H9 (cell line): ENCODE data around the gene MOB3B. TPM values are rescaled to one million over a fixed set of nuclear protein-coding genes. Genes with fewer than 3 reads are reported as not detected.

Experiments
- DNase-seq: peaks from one replicate; pipeline ENCODE4 v3.0.0-alpha.2; 2017
- H2AFZ ChIP-seq: one replicate; pipeline ENCODE4 v1.6.1; 2013; ENCODE audit warnings: mild to moderate bottlenecking, low read length, control low read depth, moderate library complexity
- H2AK5ac ChIP-seq: 2 replicates; pipeline ENCODE4 v1.6.1; 2013; ENCODE audit warnings: low read length, control low read depth, mixed read lengths; ENCODE audit not compliant: insufficient read length
- H2BK120ac ChIP-seq: one replicate; pipeline ENCODE4 v1.6.1; 2013; ENCODE audit warnings: low read depth, mild to moderate bottlenecking, low read length, control low read depth, inconsistent platforms; ENCODE audit not compliant: poor library complexity, severe bottlenecking
- H2BK12ac ChIP-seq: 2 replicates; pipeline ENCODE4 v1.6.1; 2013; ENCODE audit warnings: low read length, control low read depth, mixed read lengths, low read depth; ENCODE audit not compliant: insufficient read length
- H2BK15ac ChIP-seq: 2 replicates; pipeline ENCODE4 v1.6.1; 2013; ENCODE audit warnings: low read depth, low read length, control low read depth
- H2BK20ac ChIP-seq: one replicate; pipeline ENCODE4 v1.6.1; 2013; ENCODE audit warnings: low read depth, mild to moderate bottlenecking, low read length, control low read depth, inconsistent platforms; ENCODE audit not compliant: poor library complexity, severe bottlenecking
- H2BK5ac ChIP-seq: 2 replicates; pipeline ENCODE4 v1.6.1; 2013; ENCODE audit warnings: low read length, control low read depth, mixed read lengths; ENCODE audit not compliant: insufficient read length
- H3K14ac ChIP-seq: 2 replicates; pipeline ENCODE4 v1.6.1; 2013; ENCODE audit warnings: low read length, control low read depth; ENCODE audit not compliant: insufficient read depth
- H3K18ac ChIP-seq: 2 replicates; pipeline ENCODE4 v1.6.1; 2013; ENCODE audit warnings: low read depth, mild to moderate bottlenecking, mixed read lengths, low read length, control low read depth; ENCODE audit not compliant: insufficient read length
- H3K23ac ChIP-seq: 2 replicates; pipeline ENCODE4 v1.6.1; 2013; ENCODE audit warnings: low read length, control low read depth, mixed read lengths, low read depth; ENCODE audit not compliant: insufficient read length
- H3K23me2 ChIP-seq: 2 replicates; pipeline ENCODE4 v1.6.1; 2013; ENCODE audit warnings: low read depth, mild to moderate bottlenecking, mixed read lengths, low read length, control low read depth; ENCODE audit not compliant: insufficient read length, poor library complexity, severe bottlenecking
- H3K27ac ChIP-seq: 2 replicates; pipeline ENCODE4 v1.5.1; 2013; ENCODE audit warnings: low read length, control low read depth, mixed read lengths, low read depth; ENCODE audit not compliant: insufficient read length
- H3K27me3 ChIP-seq: 2 replicates; pipeline ENCODE4 v1.6.1; 2013; ENCODE audit warnings: low read length, control low read depth, inconsistent platforms; ENCODE audit not compliant: insufficient read depth
- H3K4ac ChIP-seq: 2 replicates; pipeline ENCODE4 v1.6.1; 2013; ENCODE audit warnings: low read depth, mild to moderate bottlenecking, control low read depth, inconsistent platforms, low read length, moderate library complexity
- H3K4me1 ChIP-seq: 2 replicates; pipeline ENCODE4 v1.6.1; 2013; ENCODE audit warnings: low read length, control low read depth, inconsistent platforms; ENCODE audit not compliant: insufficient read depth
- H3K4me2 ChIP-seq: 2 replicates; pipeline ENCODE4 v1.6.1; 2013; ENCODE audit warnings: low read length, control low read depth, mixed read lengths; ENCODE audit not compliant: insufficient read length, insufficient read depth
- H3K56ac ChIP-seq: 2 replicates; pipeline ENCODE4 v1.6.1; 2013; ENCODE audit warnings: low read depth, mild to moderate bottlenecking, mixed read lengths, low read length, control low read depth; ENCODE audit not compliant: insufficient read length
- H3K79me1 ChIP-seq: 2 replicates; pipeline ENCODE4 v1.6.1; 2013; ENCODE audit warnings: low read depth, mild to moderate bottlenecking, moderate library complexity, low read length, control low read depth, inconsistent platforms; ENCODE audit not compliant: insufficient read depth, poor library complexity, severe bottlenecking
- H3K79me2 ChIP-seq: 2 replicates; pipeline ENCODE4 v1.6.1; 2013; ENCODE audit warnings: low read length, control low read depth, inconsistent platforms; ENCODE audit not compliant: insufficient read depth
- H3K9ac ChIP-seq: 2 replicates; pipeline ENCODE4 v1.6.1; 2013; ENCODE audit warnings: low read length, control low read depth, mixed read lengths; ENCODE audit not compliant: insufficient read length; ENCODE audit errors: extremely low read depth
- H3K9me3 ChIP-seq: one replicate; pipeline ENCODE4 v1.6.1; 2013; ENCODE audit warnings: low read depth, low read length, inconsistent platforms; ENCODE audit not compliant: control insufficient read depth
- H3T11ph ChIP-seq: one replicate; pipeline ENCODE4 v1.6.1; 2013; ENCODE audit warnings: mild to moderate bottlenecking, low read length, control low read depth, inconsistent platforms
- H4K20me1 ChIP-seq: one replicate; pipeline ENCODE4 v1.6.1; 2013; ENCODE audit not compliant: control insufficient read depth, insufficient read length, insufficient read depth
- H4K5ac ChIP-seq: 2 replicates; pipeline ENCODE4 v1.6.1; 2013; ENCODE audit warnings: low read depth, mild to moderate bottlenecking, mixed read lengths, low read length, control low read depth; ENCODE audit not compliant: insufficient read length
- H4K8ac ChIP-seq: replicated peaks from 2 replicates; pipeline ENCODE4 v1.6.1; 2013; ENCODE audit warnings: low read length, control low read depth, mixed read lengths, low read depth; ENCODE audit not compliant: insufficient read length
- H4K91ac ChIP-seq: 2 replicates; pipeline ENCODE4 v1.6.1; 2013; ENCODE audit warnings: low read depth, mild to moderate bottlenecking, moderate library complexity, mixed read lengths, low read length, control low read depth; ENCODE audit not compliant: insufficient read length
- H3K27ac Mint-ChIP-seq, 3 experiments: 2 replicates in 2 of 3; 3 replicates in 1 of 3; pipeline ENCODE4 v1.8.0; 2020 to 2021; ENCODE audit warnings: mixed read lengths in 3 of 3, mild to moderate bottlenecking in 1 of 3, moderate library complexity in 1 of 3
- H3K27me3 Mint-ChIP-seq: 2 replicates; pipeline ENCODE4 v1.8.0; 2021; ENCODE audit warnings: low read depth, mild to moderate bottlenecking, moderate library complexity, mixed read lengths
- H3K36me3 Mint-ChIP-seq, 3 experiments: 2 replicates in 2 of 3; 3 replicates in 1 of 3; pipeline ENCODE4 v1.8.0; 2020 to 2021; ENCODE audit warnings: low read depth in 3 of 3, mixed read lengths in 3 of 3; ENCODE audit not compliant: insufficient read depth in 1 of 3
- H3K4me1 Mint-ChIP-seq, 2 experiments: 2 replicates each; pipeline ENCODE4 v1.8.0; 2020; ENCODE audit warnings: mixed read lengths in 2 of 2
- H3K4me3 Mint-ChIP-seq, 2 experiments: 2 replicates in 1 of 2; 3 replicates in 1 of 2; pipeline ENCODE4 v1.8.0; 2020 to 2021; ENCODE audit warnings: mild to moderate bottlenecking in 2 of 2, mixed read lengths in 2 of 2, moderate library complexity in 1 of 2
- H3K9me3 Mint-ChIP-seq, 2 experiments: 2 replicates in 1 of 2; 3 replicates in 1 of 2; pipeline ENCODE4 v1.8.0; 2020; ENCODE audit warnings: mild to moderate bottlenecking in 2 of 2, mixed read lengths in 2 of 2, moderate library complexity in 1 of 2
- CTCF ChIP-seq: fragments of 200-600 bp; sonication (generic); conservative IDR thresholded peaks from 3 replicates; pipeline ENCODE4 v1.8.0; 2021; ENCODE audit warnings: antibody characterized with exemption, mild to moderate bottlenecking
- WGBS: extraction: QIAGEN DNeasy Blood & Tissue Kit; methylation state at CpG from one replicate; pipeline ENCODE4 v1.1.7; 2013; ENCODE audit warnings: missing lambda C conversion rate, low lambda C conversion rate, mixed read lengths; ENCODE audit not compliant: insufficient read length; ENCODE audit errors: extremely low coverage; 5-methylcytosine and 5-hydroxymethylcytosine counted together
- total RNA-seq: library from RNA; stranded (reverse); gene quantifications from 2 replicates; pipeline ENCODE4 v1.2.1, GENCODE V29; 2021

The MOB3B gene
- total RNA-seq, 1 experiment from 2014 or later, result 9.8 TPM

- Histone ChIP-seq H2AFZ (no peak overlapping the region), H3K56ac (no peak overlapping the region), H3K9ac (no peak overlapping the region), H2BK15ac (no peak overlapping the region), H3T11ph (no peak overlapping the region), H3K4me1 (peaks cover 17% of the 10 kb centered on the region), H2BK5ac (no peak overlapping the region), H3K27me3 (no peaks in the 10 kb centered on the region), H2BK120ac (no peak overlapping the region), H2AK5ac (no peak overlapping the region), H3K23me2 (no peaks in the 10 kb centered on the region), H4K91ac (no peak overlapping the region), H3K18ac (no peak overlapping the region), H4K20me1 (no peaks in the 10 kb centered on the region), H3K27ac (no peak overlapping the region), H3K23ac (no peak overlapping the region), H3K79me1 (no peaks in the 10 kb centered on the region), H3K4me2 (no peak overlapping the region), H3K14ac (no peak overlapping the region), H3K4ac (no peak overlapping the region), H2BK20ac (no peak overlapping the region), H4K8ac (no peak overlapping the region), H2BK12ac (no peak overlapping the region), H4K5ac (no peak overlapping the region), H3K79me2 (no peaks in the 10 kb centered on the region), H3K9me3 (no peaks in the 10 kb centered on the region)
- H3K4me1 Mint-ChIP-seq, result peaks cover 30 to 55% of the 10 kb centered on the region in 2 experiments
- WGBS, result no CpG with 5 or more reads among the region's 9 CpGs
- no peak overlapping the region for H3K4me3 Mint-ChIP-seq
- H3K27me3 Mint-ChIP-seq, result no peaks in the 10 kb centered on the region
- no peak for DNase-seq
- peak overlapping the region in 1 of 3 experiments; percentile 59; a peak in 1 of 7 replicates for H3K27ac Mint-ChIP-seq
- peaks cover 8 to 11% of the 10 kb centered on the region in 2 experiments for H3K9me3 Mint-ChIP-seq
- TF ChIP-seq CTCF, result no peak
- H3K36me3 Mint-ChIP-seq, result peaks cover 7 to 15% (median 9%) of the 10 kb centered on the region in 3 experiments
These were observed 191.1 kb downstream of the MOB3B start for GRCh38 chr9:27338527-27338903.
